Suprapubic skin (tissue), 4 donors: ENCODE measurements around the gene ACTR3C. TPM values are rescaled to one million over a fixed set of nuclear protein-coding genes. Genes with fewer than 3 reads are reported as not detected.

ENCODE experiments used
- DNase-seq, 2 donors: peaks; one replicate each; pipeline ENCODE4 v3.0.0-alpha.2; 2019; ENCODE audit warnings: low spot score in 2 of 2
- H3K27ac ChIP-seq: fragments of 200-600 bp; sonication (generic); one replicate; pipeline ENCODE4 v1.5.1; 2019
- H3K27me3 ChIP-seq: fragments of 200-600 bp; sonication (generic); one replicate; pipeline ENCODE4 v1.5.1; 2019
- H3K36me3 ChIP-seq: fragments of 200-600 bp; sonication (generic); one replicate; pipeline ENCODE4 v1.5.1; 2019
- H3K4me1 ChIP-seq: fragments of 200-600 bp; sonication (generic); one replicate; pipeline ENCODE4 v1.5.1; 2019
- H3K4me3 ChIP-seq: fragments of 200-600 bp; sonication (generic); one replicate; pipeline ENCODE4 v1.5.1; 2019; ENCODE audit warnings: mild to moderate bottlenecking
- H3K9me3 ChIP-seq: fragments of 200-600 bp; sonication (generic); one replicate; pipeline ENCODE4 v1.5.1; 2019
- EP300 ChIP-seq: sonication (generic); formaldehyde crosslinking; IDR thresholded peaks from one replicate; pipeline ENCODE4 v1.6.1; 2017; ENCODE audit warnings: antibody characterized with exemption
- POLR2A ChIP-seq, 2 donors: fragments of 450-650 bp; IDR thresholded peaks; one replicate each; pipeline ENCODE4 v1.6.1; 2017; ENCODE audit warnings: antibody characterized with exemption in 2 of 2, mild to moderate bottlenecking in 2 of 2, moderate library complexity in 2 of 2
- POLR2AphosphoS5 ChIP-seq, 3 donors: sonication (generic); formaldehyde crosslinking; IDR thresholded peaks; one replicate each; pipeline ENCODE4 v1.6.1; 2017; ENCODE audit warnings: antibody characterized with exemption in 3 of 3
- WGBS: methylation state at CpG from one replicate; pipeline ENCODE4 v1.1.5; 2018; 5-methylcytosine and 5-hydroxymethylcytosine counted together
- total RNA-seq, 4 donors: library from RNA; depleted of rRNA; stranded (reverse); fragments of >200 nt; gene quantifications; one replicate each; pipeline ENCODE4 v1.1.0, GENCODE V29; 2016
- TF ChIP-seq, protein P1 (sequence below), 2 donors: fragments of 200-600 bp in 1 of 2; fragments of 450-650 bp in 1 of 2; sonication (generic) in 1 of 2; IDR thresholded peaks; one replicate each; pipeline ENCODE4 v1.5.1; 2016 to 2019; ENCODE audit warnings: antibody characterized with exemption in 2 of 2, mild to moderate bottlenecking in 1 of 2, moderate library complexity in 1 of 2

Gene ACTR3C
- total RNA-seq = 10 to 100 TPM; 10.4 to 16.5 (median 13.1) TPM

DNA sequence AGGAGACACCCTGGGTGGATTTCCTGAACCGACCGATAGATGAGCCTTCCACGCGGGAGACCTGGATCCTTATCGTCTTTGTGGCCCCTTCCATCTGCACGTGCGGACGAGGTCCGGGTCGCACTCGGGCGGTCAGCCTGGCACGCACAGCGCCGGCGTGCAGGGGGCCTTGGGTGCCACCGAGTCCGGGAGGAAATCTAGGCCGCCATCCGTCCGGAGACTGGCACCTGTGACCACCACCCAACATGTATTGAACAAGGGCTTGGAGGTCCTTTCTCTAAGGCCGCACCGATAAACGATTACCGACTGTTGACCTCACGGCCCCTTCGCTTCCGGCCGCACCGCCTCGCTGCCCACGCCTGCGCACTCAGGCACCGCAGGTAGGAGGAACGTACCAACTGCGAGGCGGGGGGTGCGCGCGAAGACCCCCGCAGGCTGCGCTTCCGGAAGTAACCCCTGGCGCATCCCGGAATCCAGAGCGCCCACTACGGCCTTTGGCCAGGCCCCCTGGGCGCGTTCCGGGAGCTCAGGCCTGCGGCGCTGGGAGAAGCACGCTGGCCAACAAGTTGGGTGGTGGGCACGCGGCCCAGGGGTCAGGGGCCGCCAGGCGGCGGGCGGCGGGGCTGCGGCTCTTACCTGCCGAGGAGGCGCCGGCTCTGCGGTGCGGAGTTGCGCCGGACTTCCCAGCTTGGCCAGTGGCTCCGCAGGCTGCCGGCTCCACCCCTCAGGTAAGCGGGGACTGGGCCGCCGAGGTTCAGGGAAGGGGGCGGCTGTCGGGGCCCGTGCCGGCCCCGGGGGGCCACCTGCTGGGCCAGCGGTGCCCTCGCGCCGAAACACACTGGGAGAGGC, at the start of gene ACTR3C, which contains the start of gene LRRC61:
ACTR3C (minus strand) TSS at position 713 of the 849 bp plus-strand sequence. CDS start 28,249 bp downstream, outside the sequence.
LRRC61 (plus strand) TSS at position 523 of the 849 bp plus-strand sequence. CDS start 13,507 bp downstream, outside the sequence.
- Histone ChIP-seq H3K4me1 (peaks cover 33% of the 10 kb centered on the region), H3K4me3 (peak within 1 kb of the TSS; percentile 74), H3K27me3 (no peaks in the 10 kb centered on the region), H3K36me3 (no peaks in the 10 kb centered on the region), H3K9me3 (no peaks in the 10 kb centered on the region), H3K27ac (peak within 1 kb of the TSS; percentile 84)
- WGBS = 29% methylated on average over 19 of the region's 82 CpGs
- TF ChIP-seq, protein P1, sequence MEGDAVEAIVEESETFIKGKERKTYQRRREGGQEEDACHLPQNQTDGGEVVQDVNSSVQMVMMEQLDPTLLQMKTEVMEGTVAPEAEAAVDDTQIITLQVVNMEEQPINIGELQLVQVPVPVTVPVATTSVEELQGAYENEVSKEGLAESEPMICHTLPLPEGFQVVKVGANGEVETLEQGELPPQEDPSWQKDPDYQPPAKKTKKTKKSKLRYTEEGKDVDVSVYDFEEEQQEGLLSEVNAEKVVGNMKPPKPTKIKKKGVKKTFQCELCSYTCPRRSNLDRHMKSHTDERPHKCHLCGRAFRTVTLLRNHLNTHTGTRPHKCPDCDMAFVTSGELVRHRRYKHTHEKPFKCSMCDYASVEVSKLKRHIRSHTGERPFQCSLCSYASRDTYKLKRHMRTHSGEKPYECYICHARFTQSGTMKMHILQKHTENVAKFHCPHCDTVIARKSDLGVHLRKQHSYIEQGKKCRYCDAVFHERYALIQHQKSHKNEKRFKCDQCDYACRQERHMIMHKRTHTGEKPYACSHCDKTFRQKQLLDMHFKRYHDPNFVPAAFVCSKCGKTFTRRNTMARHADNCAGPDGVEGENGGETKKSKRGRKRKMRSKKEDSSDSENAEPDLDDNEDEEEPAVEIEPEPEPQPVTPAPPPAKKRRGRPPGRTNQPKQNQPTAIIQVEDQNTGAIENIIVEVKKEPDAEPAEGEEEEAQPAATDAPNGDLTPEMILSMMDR (IDR thresholded peaks at IDR 0.05) = peak in 1 of 2 donors; percentile 13
- no peak for TF ChIP-seq POLR2AphosphoS5 (IDR thresholded peaks at IDR 0.05)
- DNase-seq = no peak

DNA sequence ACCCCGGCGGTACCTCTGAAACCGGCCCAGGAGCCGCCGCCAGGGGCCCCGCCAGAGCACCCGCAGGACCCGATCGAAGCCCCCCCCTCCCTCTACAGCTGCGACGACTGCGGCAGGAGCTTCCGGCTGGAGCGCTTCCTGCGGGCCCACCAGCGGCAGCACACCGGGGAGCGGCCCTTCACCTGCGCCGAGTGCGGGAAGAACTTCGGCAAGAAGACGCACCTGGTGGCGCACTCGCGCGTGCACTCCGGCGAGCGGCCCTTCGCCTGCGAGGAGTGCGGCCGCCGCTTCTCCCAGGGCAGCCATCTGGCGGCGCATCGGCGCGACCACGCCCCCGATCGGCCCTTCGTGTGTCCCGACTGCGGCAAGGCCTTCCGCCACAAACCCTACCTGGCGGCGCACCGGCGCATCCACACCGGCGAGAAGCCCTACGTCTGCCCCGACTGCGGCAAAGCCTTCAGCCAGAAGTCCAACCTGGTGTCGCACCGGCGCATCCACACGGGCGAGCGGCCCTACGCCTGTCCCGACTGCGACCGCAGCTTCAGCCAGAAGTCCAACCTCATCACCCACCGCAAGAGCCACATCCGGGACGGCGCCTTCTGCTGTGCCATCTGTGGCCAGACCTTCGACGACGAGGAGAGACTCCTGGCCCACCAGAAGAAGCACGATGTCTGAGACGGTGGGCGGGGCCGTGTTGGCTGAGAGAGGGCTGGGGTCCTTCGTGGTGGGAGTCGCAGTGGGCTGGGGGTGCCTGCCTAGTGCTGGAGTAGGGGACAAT, 49.1 kb upstream of the ACTR3C start:
- TF ChIP-seq POLR2AphosphoS5 (IDR thresholded peaks at IDR 0.05) (no peak), POLR2A (IDR thresholded peaks at IDR 0.05) (no peak)
- Histone ChIP-seq H3K36me3 (peaks cover 32% of the 10 kb centered on the region), H3K4me1 (peaks cover 66% of the 10 kb centered on the region), H3K9me3 (no peaks in the 10 kb centered on the region), H3K27ac (no peak overlapping the region), H3K4me3 (no peak overlapping the region), H3K27me3 (no peaks in the 10 kb centered on the region)
- DNase-seq = no peak
- WGBS = 83% methylated on average over 23 of the region's 79 CpGs

DNA sequence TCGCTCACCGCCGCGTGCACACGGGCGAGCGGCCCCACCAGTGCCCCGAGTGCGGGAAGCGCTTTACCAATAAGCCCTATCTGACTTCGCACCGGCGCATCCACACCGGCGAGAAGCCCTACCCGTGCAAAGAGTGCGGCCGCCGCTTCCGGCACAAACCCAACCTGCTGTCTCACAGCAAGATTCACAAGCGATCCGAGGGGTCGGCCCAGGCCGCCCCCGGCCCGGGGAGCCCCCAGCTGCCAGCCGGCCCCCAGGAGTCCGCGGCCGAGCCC, 48.6 kb upstream of the ACTR3C start:
- H3K36me3 ChIP-seq = peaks cover 32% of the 10 kb centered on the region
- no peak overlapping the region for H3K4me3 ChIP-seq
- no peaks in the 10 kb centered on the region for H3K9me3 ChIP-seq
- H3K27ac ChIP-seq = no peak overlapping the region
- H3K4me1 ChIP-seq = peaks cover 69% of the 10 kb centered on the region
- H3K27me3 ChIP-seq = no peaks in the 10 kb centered on the region
- no peak for DNase-seq
- TF ChIP-seq, protein P1 (IDR thresholded peaks at IDR 0.05) = no peak
- TF ChIP-seq POLR2AphosphoS5 (IDR thresholded peaks at IDR 0.05) = no peak
- TF ChIP-seq POLR2A (IDR thresholded peaks at IDR 0.05) = no peak
- no peak for TF ChIP-seq EP300
- 97% methylated on average over 27 of the region's 30 CpGs for WGBS

DNA sequence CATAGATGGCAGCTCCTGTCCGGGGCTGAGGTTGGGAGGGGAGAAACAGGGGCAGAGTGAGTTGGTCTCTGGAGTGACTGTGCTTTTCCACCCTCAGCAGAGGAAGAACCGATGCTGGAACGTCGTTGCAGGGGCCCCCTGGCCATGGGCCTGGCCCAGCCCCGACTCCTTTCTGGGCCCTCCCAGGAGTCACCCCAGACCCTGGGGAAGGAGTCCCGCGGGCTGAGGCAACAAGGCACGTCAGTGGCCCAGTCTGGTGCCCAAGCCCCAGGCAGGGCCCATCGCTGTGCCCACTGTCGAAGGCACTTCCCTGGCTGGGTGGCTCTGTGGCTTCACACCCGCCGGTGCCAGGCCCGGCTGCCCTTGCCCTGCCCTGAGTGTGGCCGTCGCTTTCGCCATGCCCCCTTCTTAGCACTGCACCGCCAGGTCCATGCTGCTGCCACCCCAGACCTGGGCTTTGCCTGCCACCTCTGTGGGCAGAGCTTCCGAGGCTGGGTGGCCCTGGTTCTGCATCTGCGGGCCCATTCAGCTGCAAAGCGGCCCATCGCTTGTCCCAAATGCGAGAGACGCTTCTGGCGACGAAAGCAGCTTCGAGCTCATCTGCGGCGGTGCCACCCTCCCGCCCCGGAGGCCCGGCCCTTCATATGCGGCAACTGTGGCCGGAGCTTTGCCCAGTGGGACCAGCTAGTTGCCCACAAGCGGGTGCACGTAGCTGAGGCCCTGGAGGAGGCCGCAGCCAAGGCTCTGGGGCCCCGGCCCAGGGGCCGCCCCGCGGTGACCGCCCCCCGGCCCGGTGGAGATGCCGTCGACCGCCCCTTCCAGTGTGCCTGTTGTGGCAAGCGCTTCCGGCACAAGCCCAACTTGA, 48.0 kb upstream of the ACTR3C start:
- H3K27ac ChIP-seq = no peak overlapping the region
- H3K4me1 ChIP-seq = peaks cover 64% of the 10 kb centered on the region
- no peak overlapping the region for H3K4me3 ChIP-seq
- H3K36me3 ChIP-seq = peaks cover 32% of the 10 kb centered on the region
- DNase-seq = peak in 1 of 2 donors; percentile 77
- H3K27me3 ChIP-seq = no peaks in the 10 kb centered on the region
- WGBS = 93% methylated on average over 25 of the region's 48 CpGs
- no peak for TF ChIP-seq POLR2AphosphoS5 (IDR thresholded peaks at IDR 0.05)
- no peak for TF ChIP-seq EP300
- TF ChIP-seq, protein P1 (IDR thresholded peaks at IDR 0.05) = no peak
- no peak for TF ChIP-seq POLR2A (IDR thresholded peaks at IDR 0.05)
- no peaks in the 10 kb centered on the region for H3K9me3 ChIP-seq

DNA sequence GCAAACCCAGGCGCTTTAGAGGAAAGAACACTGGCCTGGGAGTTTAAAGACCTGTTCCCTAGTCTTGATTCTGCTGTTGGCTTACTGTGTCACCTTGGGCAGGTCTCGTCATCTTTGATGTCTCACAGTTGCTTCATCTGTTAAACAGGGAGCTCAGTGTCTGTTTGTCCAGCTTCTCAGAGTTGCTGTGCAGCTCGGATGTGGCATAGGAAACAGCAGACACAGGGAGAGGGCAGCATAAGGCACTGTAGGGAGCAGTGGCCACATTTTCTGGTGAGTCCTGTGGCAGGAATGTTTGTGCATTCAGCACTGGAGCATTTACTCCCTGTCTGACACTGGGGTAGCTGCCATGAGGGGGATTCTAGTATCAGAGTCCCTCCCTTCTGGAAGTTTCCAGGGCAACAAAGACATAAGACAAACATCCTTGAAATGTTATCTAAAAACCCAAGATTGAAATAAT, 47.3 kb upstream of the ACTR3C start:
- Histone ChIP-seq H3K9me3 (no peaks in the 10 kb centered on the region), H3K4me3 (no peak overlapping the region), H3K27me3 (no peaks in the 10 kb centered on the region), H3K27ac (no peak overlapping the region), H3K36me3 (peaks cover 32% of the 10 kb centered on the region), H3K4me1 (peaks cover 58% of the 10 kb centered on the region)
- peak in 1 of 2 donors; percentile 31 for DNase-seq
- 88% methylated on average over 2 of the region's 3 CpGs for WGBS
- TF ChIP-seq POLR2A (IDR thresholded peaks at IDR 0.05) (no peak), EP300 (no peak), POLR2AphosphoS5 (IDR thresholded peaks at IDR 0.05) (no peak)
- TF ChIP-seq, protein P1 (IDR thresholded peaks at IDR 0.05) = no peak
